H1 (cell line): ENCODE measurements around the gene ABTB1. TPM values are rescaled to one million over a fixed set of nuclear protein-coding genes. Genes with fewer than 3 reads are reported as not detected.

Experiments
- CTCF ChIA-PET: fragments of 300-600 bp; sonication (Branson Sonifier 250); formaldehyde crosslinking; loops from one replicate; lab custom pipeline; 2021; ENCODE audit not compliant: partially characterized antibody; lab: Charles Lee
- POLR2A ChIA-PET: fragments of 300-600 bp; sonication (Branson Sonifier 250); formaldehyde crosslinking; loops from one replicate; lab custom pipeline; 2021; ENCODE audit warnings: inconsistent platforms; ENCODE audit not compliant: partially characterized antibody; lab: Charles Lee
- DNase-seq, 2 experiments: peaks; one replicate each; pipeline versions ENCODE4 v3.0.0 to v3.0.0-alpha.2; 2010 to 2022; ENCODE audit warnings: low spot score in 2 of 2, low read depth in 1 of 2, mixed read lengths in 1 of 2
- FAIRE-seq: peaks from 2 replicates; lab custom pipeline; 2011; peaks lifted over from hg19 to GRCh38; lab: Jason Lieb, UNC
- H2AFZ ChIP-seq: 2 replicates; pipeline ENCODE4 v1.8.1; 2012; ENCODE audit warnings: low read length, inconsistent platforms
- H2AK5ac ChIP-seq: 2 replicates; pipeline ENCODE4 v1.6.1; 2013; ENCODE audit warnings: low read depth, low read length
- H2BK120ac ChIP-seq: replicated peaks from 2 replicates; pipeline ENCODE3; 2013; ENCODE audit warnings: low read depth, low read length, inconsistent platforms
- H2BK12ac ChIP-seq: 2 replicates; pipeline ENCODE4 v1.6.1; 2013; ENCODE audit warnings: low read depth, low read length
- H2BK15ac ChIP-seq: 2 replicates; pipeline ENCODE4 v1.6.1; 2013; ENCODE audit warnings: low read length
- H2BK20ac ChIP-seq: 2 replicates; pipeline ENCODE4 v1.6.1; 2013; ENCODE audit warnings: low read length
- H2BK5ac ChIP-seq: 2 replicates; pipeline ENCODE4 v1.6.1; 2013; ENCODE audit warnings: low read depth, low read length
- H3K14ac ChIP-seq: 2 replicates; pipeline ENCODE4 v1.6.1; 2013; ENCODE audit warnings: inconsistent platforms; ENCODE audit not compliant: insufficient read length
- H3K18ac ChIP-seq: 2 replicates; pipeline ENCODE4 v1.6.1; 2013; ENCODE audit warnings: low read length; ENCODE audit errors: extremely low read depth
- H3K23ac ChIP-seq: 2 replicates; pipeline ENCODE4 v1.6.1; 2013; ENCODE audit warnings: inconsistent platforms; ENCODE audit not compliant: insufficient read length
- H3K23me2 ChIP-seq: 2 replicates; pipeline ENCODE4 v1.6.1; 2013; ENCODE audit warnings: low read depth, low read length
- H3K27ac ChIP-seq: 2 replicates; pipeline ENCODE4 v1.6.1; 2011; ENCODE audit warnings: low read depth, low read length, inconsistent platforms
- H3K27me3 ChIP-seq, 4 experiments: replicated peaks in 1 of 4; 1 replicate in 1 of 4; 2 replicates in 3 of 4; pipeline versions ENCODE4 v1.6.1 to v1.8.1; 2011 to 2013; ENCODE audit warnings: low read length in 3 of 4, mild to moderate bottlenecking in 3 of 4, inconsistent platforms in 2 of 4, mixed read lengths in 2 of 4, moderate library complexity in 1 of 4; ENCODE audit not compliant: control insufficient read depth in 3 of 4, insufficient read depth in 3 of 4; ENCODE audit errors: extremely low read depth in 1 of 4
- H3K36me3 ChIP-seq, 4 experiments: 2 replicates each; pipeline versions ENCODE4 v1.6.1 to v1.8.1; 2011 to 2013; ENCODE audit warnings: mild to moderate bottlenecking in 4 of 4, low read length in 3 of 4, moderate library complexity in 2 of 4, control low read depth in 1 of 4, inconsistent platforms in 1 of 4; ENCODE audit not compliant: insufficient read depth in 4 of 4, control insufficient read depth in 2 of 4
- H3K4ac ChIP-seq: replicated peaks from 2 replicates; pipeline ENCODE3; 2013; ENCODE audit warnings: low read length, low read depth, mixed read lengths, inconsistent platforms; ENCODE audit not compliant: insufficient read length
- H3K4me1 ChIP-seq, 4 experiments: replicated peaks in 1 of 4; 1 replicate in 1 of 4; 2 replicates in 3 of 4; pipeline versions ENCODE4 v1.6.1 to v1.8.1; 2011 to 2013; ENCODE audit warnings: low read length in 3 of 4, inconsistent platforms in 2 of 4, mixed read lengths in 1 of 4; ENCODE audit not compliant: insufficient read depth in 4 of 4, control insufficient read depth in 3 of 4
- H3K4me2 ChIP-seq, 2 experiments: 2 replicates each; pipeline versions ENCODE4 v1.6.1 to v1.8.1; 2011 to 2013; ENCODE audit warnings: low read depth in 2 of 2, low read length in 2 of 2, control low read depth in 1 of 2, inconsistent platforms in 1 of 2, mild to moderate bottlenecking in 1 of 2; ENCODE audit not compliant: insufficient read depth in 1 of 2
- H3K4me3 ChIP-seq, 4 experiments: fragments of 200-600, 300-600 bp in 1 of 4; sonication (generic), shearing (Covaris generic), sonication (Bioruptor Twin) in 1 of 4; 2 replicates each; pipeline versions ENCODE4 v1.5.1 to v1.8.1; 2011 to 2016; ENCODE audit warnings: low read length in 4 of 4, low read depth in 3 of 4, control low read depth in 2 of 4, inconsistent platforms in 2 of 4, mild to moderate bottlenecking in 2 of 4, mixed read lengths in 1 of 4, moderate library complexity in 1 of 4; ENCODE audit not compliant: insufficient read depth in 2 of 4; ENCODE audit errors: extremely low read depth in 1 of 4
- H3K56ac ChIP-seq: replicated peaks from 2 replicates; pipeline ENCODE3; 2013; ENCODE audit warnings: low read depth, mild to moderate bottlenecking, mixed read lengths, low read length, inconsistent platforms; ENCODE audit not compliant: insufficient read length
- H3K79me1 ChIP-seq: 2 replicates; pipeline ENCODE4 v1.6.1; 2013; ENCODE audit warnings: low read depth, low read length, control low read depth
- H3K79me2 ChIP-seq, 2 experiments: 2 replicates each; pipeline versions ENCODE4 v1.6.1 to v1.8.1; 2012 to 2013; ENCODE audit warnings: low read length in 2 of 2, mild to moderate bottlenecking in 2 of 2, inconsistent platforms in 1 of 2; ENCODE audit not compliant: insufficient read depth in 2 of 2, control insufficient read depth in 1 of 2
- H3K9ac ChIP-seq, 4 experiments: replicated peaks in 1 of 4; 1 replicate in 1 of 4; 2 replicates in 3 of 4; pipeline versions ENCODE4 v1.6.1 to v1.8.1; 2011 to 2013; ENCODE audit warnings: low read depth in 3 of 4, low read length in 3 of 4, control low read depth in 2 of 4, mild to moderate bottlenecking in 2 of 4, moderate library complexity in 2 of 4, inconsistent platforms in 1 of 4; ENCODE audit errors: extremely low read depth in 1 of 4
- H3K9me3 ChIP-seq, 2 experiments: 2 replicates each; pipeline versions ENCODE4 v1.6.1 to v1.8.1; 2012 to 2013; ENCODE audit warnings: mild to moderate bottlenecking in 2 of 2, moderate library complexity in 2 of 2, control low read depth in 1 of 2, inconsistent platforms in 1 of 2, low read depth in 1 of 2, low read length in 1 of 2, mixed read lengths in 1 of 2; ENCODE audit not compliant: insufficient read depth in 2 of 2
- H4K20me1 ChIP-seq, 2 experiments: replicated peaks in 1 of 2; 2 replicates each; pipeline versions ENCODE3 to v1.8.1; 2011 to 2013; ENCODE audit warnings: inconsistent platforms in 2 of 2, low read length in 2 of 2, mild to moderate bottlenecking in 1 of 2; ENCODE audit not compliant: insufficient read depth in 2 of 2, control insufficient read depth in 1 of 2
- H4K5ac ChIP-seq: 2 replicates; pipeline ENCODE4 v1.6.1; 2013; ENCODE audit warnings: low read length, low read depth, mixed read lengths, inconsistent platforms; ENCODE audit not compliant: insufficient read length
- H4K8ac ChIP-seq: 2 replicates; pipeline ENCODE4 v1.8.0; 2013; ENCODE audit warnings: mild to moderate bottlenecking, moderate library complexity, low read length, inconsistent platforms; ENCODE audit not compliant: insufficient read depth; ENCODE audit errors: extremely low read depth
- H4K91ac ChIP-seq: replicated peaks from 2 replicates; pipeline ENCODE3; 2013; ENCODE audit warnings: low read length, mixed read lengths, inconsistent platforms; ENCODE audit not compliant: insufficient read length
- BRCA1 ChIP-seq: IDR thresholded peaks from 2 replicates; pipeline ENCODE4 v1.6.1; 2012; ENCODE audit warnings: low read depth, low read length, improper control_type of control experiment
- CHD2 ChIP-seq: IDR thresholded peaks from 2 replicates; pipeline ENCODE4 v1.6.1; 2012; ENCODE audit warnings: low read length, improper control_type of control experiment
- POLR2A ChIP-seq, 2 experiments: IDR thresholded peaks; 1 replicate in 1 of 2; 2 replicates in 1 of 2; pipeline ENCODE4 v1.6.1; 2011; ENCODE audit warnings: low read depth in 2 of 2, low read length in 2 of 2, mild to moderate bottlenecking in 2 of 2; ENCODE audit errors: control extremely low read depth in 1 of 2
- POU5F1 ChIP-seq: IDR thresholded peaks from 2 replicates; pipeline ENCODE4 v1.6.1; 2011; ENCODE audit warnings: low read depth, mild to moderate bottlenecking, low read length, moderate library complexity
- RBBP5 ChIP-seq: IDR thresholded peaks from 2 replicates; pipeline ENCODE4 v1.7.1; 2012; ENCODE audit warnings: low read depth, mild to moderate bottlenecking, inconsistent platforms, low read length, moderate library complexity, borderline replicate concordance
- RNF2 ChIP-seq: fragments of 200-900, 300-1000 bp; sonication (generic); IDR thresholded peaks from 2 replicates; pipeline ENCODE4 v1.7.1; 2016; ENCODE audit warnings: borderline replicate concordance, low read depth, mild to moderate bottlenecking, antibody characterized with exemption, low read length; ENCODE audit not compliant: poor library complexity, severe bottlenecking; ENCODE audit errors: missing control alignments
- RXRA ChIP-seq: IDR thresholded peaks from 2 replicates; pipeline ENCODE4 v1.6.1; 2011; ENCODE audit warnings: low read depth, mild to moderate bottlenecking, low read length, moderate library complexity; ENCODE audit not compliant: insufficient read depth
- SIX5 ChIP-seq: IDR thresholded peaks from 2 replicates; pipeline ENCODE4 v1.6.1; 2011; ENCODE audit warnings: mild to moderate bottlenecking, low read depth, low read length
- SP2 ChIP-seq: IDR thresholded peaks from 2 replicates; pipeline ENCODE4 v1.6.1; 2012; ENCODE audit warnings: mild to moderate bottlenecking, low read length, inconsistent platforms
- SUZ12 ChIP-seq: fragments of 200-600 bp; sonication (generic); IDR thresholded peaks from 2 replicates; pipeline ENCODE4 v1.6.1; 2012; ENCODE audit warnings: mild to moderate bottlenecking, inconsistent platforms, low read length, moderate library complexity, mixed read lengths
- TEAD4 ChIP-seq: IDR thresholded peaks from 2 replicates; pipeline ENCODE4 v1.6.1; 2012; ENCODE audit warnings: low read depth, low read length, inconsistent platforms, mixed read lengths
- WGBS, 2 experiments: shearing (Covaris generic) in 1 of 2; methylation state at CpG; one replicate each; pipeline versions ENCODE4 v1.1.6 to v1.1.7; 2013 to 2015; ENCODE audit warnings: low lambda C conversion rate in 2 of 2, mixed read lengths in 2 of 2, inconsistent platforms in 1 of 2, low coverage in 1 of 2, missing lambda C conversion rate in 1 of 2; ENCODE audit not compliant: insufficient replicate concordance in 2 of 2, insufficient coverage in 1 of 2, insufficient read length in 1 of 2; ENCODE audit errors: extremely low coverage in 1 of 2, missing lambda C conversion rate in 1 of 2; 5-methylcytosine and 5-hydroxymethylcytosine counted together
- polyA plus RNA-seq, 7 experiments: library from polyadenylated mRNA; depleted of rRNA in 3 of 7; stranded (reverse) in 5 of 7; unstranded in 2 of 7; fragments of >200 nt in 5 of 7; fragments of 200-250 nt in 2 of 7; gene quantifications; 1 replicate in 5 of 7; 2 replicates in 1 of 7; 4 replicates in 1 of 7; pipeline versions ENCODE4 v1.2.1 to v1.2.3, GENCODE V29; 2011 to 2013; ENCODE audit warnings: missing spikeins in 2 of 7, mixed read lengths in 2 of 7
- total RNA-seq: library from RNA; stranded (reverse); fragmentation: NEBNext Ultra II Directional; extraction: Animal tissue kit (Norgen Biotek cat#: 25700); gene quantifications from 2 replicates; pipeline ENCODE4 v1.2.1, GENCODE V29; 2021
- TF ChIP-seq, protein P1 (sequence below): IDR thresholded peaks from 2 replicates; pipeline ENCODE4 v1.6.1; 2012; ENCODE audit warnings: inconsistent platforms
- TF ChIP-seq, protein P2 (sequence below): IDR thresholded peaks from 2 replicates; pipeline ENCODE4 v1.6.1; 2012; ENCODE audit warnings: low read length, inconsistent platforms

ABTB1 gene
- total and polyA plus RNA-seq, 2 of the 8 experiments (the other 6 are each of a cell fraction or from before 2014, with no cell fraction given): 7.1 to 9.4 TPM

DNA sequence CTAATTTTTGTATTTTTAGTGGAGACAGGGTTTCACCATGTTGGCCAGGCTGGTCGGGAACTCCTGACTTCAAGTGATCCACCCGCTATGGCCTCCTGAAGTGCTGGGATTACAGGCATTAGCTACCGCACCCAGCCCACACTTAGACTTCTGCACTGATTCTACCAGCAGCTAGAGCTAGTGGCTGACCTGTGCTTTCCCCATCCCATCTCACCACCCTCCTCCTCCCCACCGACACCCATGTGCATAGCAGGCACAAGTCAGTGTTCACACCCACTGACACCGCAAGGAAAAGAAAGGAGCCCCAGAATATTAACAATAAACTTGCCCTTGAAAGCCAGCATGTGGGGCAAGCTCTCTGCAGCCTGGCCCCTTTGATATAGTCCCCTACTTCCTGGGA, 11.2 kb upstream of the ABTB1 start:
- H2BK5ac ChIP-seq: no peak overlapping the region
- TF ChIP-seq BRCA1 (no peak), CHD2 (no peak), RXRA (no peak), SIX5 (no peak), SUZ12 (no peak), POLR2A (IDR thresholded peaks at IDR 0.05; ENCODE audit: control extremely low read depth in 1 of 2, low read depth in 2 of 2, low read length in 2 of 2) (no peak), RNF2 (no peak), TEAD4 (no peak), RBBP5 (no peak), SP2 (no peak), POU5F1 (no peak)
- TF ChIP-seq, protein P1, sequence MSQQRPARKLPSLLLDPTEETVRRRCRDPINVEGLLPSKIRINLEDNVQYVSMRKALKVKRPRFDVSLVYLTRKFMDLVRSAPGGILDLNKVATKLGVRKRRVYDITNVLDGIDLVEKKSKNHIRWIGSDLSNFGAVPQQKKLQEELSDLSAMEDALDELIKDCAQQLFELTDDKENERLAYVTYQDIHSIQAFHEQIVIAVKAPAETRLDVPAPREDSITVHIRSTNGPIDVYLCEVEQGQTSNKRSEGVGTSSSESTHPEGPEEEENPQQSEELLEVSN: no peak
- TF ChIP-seq, protein P2, sequence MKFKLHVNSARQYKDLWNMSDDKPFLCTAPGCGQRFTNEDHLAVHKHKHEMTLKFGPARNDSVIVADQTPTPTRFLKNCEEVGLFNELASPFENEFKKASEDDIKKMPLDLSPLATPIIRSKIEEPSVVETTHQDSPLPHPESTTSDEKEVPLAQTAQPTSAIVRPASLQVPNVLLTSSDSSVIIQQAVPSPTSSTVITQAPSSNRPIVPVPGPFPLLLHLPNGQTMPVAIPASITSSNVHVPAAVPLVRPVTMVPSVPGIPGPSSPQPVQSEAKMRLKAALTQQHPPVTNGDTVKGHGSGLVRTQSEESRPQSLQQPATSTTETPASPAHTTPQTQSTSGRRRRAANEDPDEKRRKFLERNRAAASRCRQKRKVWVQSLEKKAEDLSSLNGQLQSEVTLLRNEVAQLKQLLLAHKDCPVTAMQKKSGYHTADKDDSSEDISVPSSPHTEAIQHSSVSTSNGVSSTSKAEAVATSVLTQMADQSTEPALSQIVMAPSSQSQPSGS: no peak

More for the DNA sequence above, 11.2 kb upstream of the ABTB1 start:
- Histone ChIP-seq H4K91ac (no peak overlapping the region), H2BK120ac (no peak overlapping the region), H4K8ac (no peak overlapping the region), H2AFZ (no peak overlapping the region), H2BK20ac (no peak overlapping the region), H3K14ac (no peak overlapping the region), H2BK15ac (no peak overlapping the region), H3K79me1 (peaks cover 2% of the 10 kb centered on the region; the same call in 1 of the 2 replicates), H3K56ac (no peak overlapping the region), H4K20me1 (no peaks in the 10 kb centered on the region), H3K36me3 (peaks cover 0 to 3% (median 2%) of the 10 kb centered on the region in 4 experiments; a peak in 3 of 8 replicates), H3K27ac (no peak overlapping the region), H3K27me3 (no peaks in the 10 kb centered on the region), H3K79me2 (no peaks in the 10 kb centered on the region), H3K18ac (no peak overlapping the region), H2BK12ac (no peak overlapping the region), H4K5ac (no peak overlapping the region), H3K4ac (no peak overlapping the region), H3K4me2 (no peak overlapping the region), H3K9me3 (no peaks in the 10 kb centered on the region), H3K9ac (no peak overlapping the region), H3K4me1 (no peaks in the 10 kb centered on the region), H3K4me3 (no peak overlapping the region), H3K23me2 (no peaks in the 10 kb centered on the region), H2AK5ac (no peak overlapping the region), H3K23ac (no peak overlapping the region)
- FAIRE-seq (no peak), DNase-seq (no peak)
- WGBS, 2 experiments: 84% methylated on average over 5 of the region's 5 CpGs; no CpG with 5 or more reads in 1 of the 2 experiments
- ChIA-PET CTCF (interaction anchor here (0.8 to 3.1 kb wide), 7 partner anchors 9 to 170 kb away, joined by 3 to 18 read pairs (median 5); no protein-coding TSS in a partner anchor), POLR2A (no interaction called here)
